ENCODE measurements around the gene CDH8.

DNA sequence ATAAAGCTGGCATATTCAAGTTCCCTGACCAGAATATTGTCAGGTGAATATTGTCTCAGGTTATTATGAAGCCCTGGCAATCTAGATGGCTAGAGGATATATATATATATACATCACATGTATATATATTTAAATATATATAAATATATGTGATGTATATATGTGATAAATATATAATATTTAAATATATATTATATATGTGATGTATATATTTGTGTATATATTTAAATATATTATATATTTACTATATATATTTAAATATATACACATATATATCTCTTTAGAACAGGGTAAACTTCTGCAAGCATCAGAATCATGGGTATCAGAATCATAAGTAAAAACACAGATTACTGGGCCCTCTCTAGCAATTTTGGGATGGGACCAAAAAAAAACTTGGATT is 112.6 kb downstream of the CDH8 start:
- no peak for TF ChIP-seq POLR2A (IDR thresholded peaks at IDR 0.05)
- no peak for TF ChIP-seq CTCF (IDR thresholded peaks at IDR 0.05)
